Lower leg skin (tissue), 3 donors: ENCODE results near the gene RPRML.

Experiments
- POLR2A ChIP-seq, 2 donors: fragments of 450-650 bp; IDR thresholded peaks; one replicate each; pipeline ENCODE4 v1.6.1; 2016 to 2017; ENCODE audit warnings: antibody characterized with exemption in 2 of 2, mild to moderate bottlenecking in 1 of 2, moderate library complexity in 1 of 2
- TF ChIP-seq, protein P1 (sequence below), 3 donors: fragments of 450-650 bp; IDR thresholded peaks; one replicate each; pipeline ENCODE4 v1.5.1; 2016; ENCODE audit warnings: antibody characterized with exemption in 3 of 3, mild to moderate bottlenecking in 3 of 3, moderate library complexity in 2 of 3

DNA sequence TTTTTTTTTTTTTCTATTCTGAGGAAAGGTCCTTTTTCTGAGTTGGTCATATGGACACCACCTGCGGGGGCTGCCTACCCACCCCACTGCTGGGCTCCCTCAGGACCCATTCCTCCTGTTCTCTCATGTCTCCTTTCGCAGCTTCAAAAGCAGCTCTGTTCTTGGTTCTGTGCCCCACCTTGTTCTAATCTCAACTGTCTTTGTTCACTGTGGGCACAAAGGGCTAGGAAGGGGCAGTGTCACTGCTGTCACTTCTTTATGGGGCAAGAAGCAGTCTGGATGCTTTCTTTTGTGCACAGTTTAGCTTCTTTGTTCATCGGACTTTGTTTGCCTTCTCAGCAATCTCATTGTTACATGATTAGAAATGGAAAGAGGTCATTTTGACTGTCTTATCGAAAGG, 49.0 kb downstream of the RPRML start:
- no peak for TF ChIP-seq POLR2A (IDR thresholded peaks at IDR 0.05)
- TF ChIP-seq, protein P1, sequence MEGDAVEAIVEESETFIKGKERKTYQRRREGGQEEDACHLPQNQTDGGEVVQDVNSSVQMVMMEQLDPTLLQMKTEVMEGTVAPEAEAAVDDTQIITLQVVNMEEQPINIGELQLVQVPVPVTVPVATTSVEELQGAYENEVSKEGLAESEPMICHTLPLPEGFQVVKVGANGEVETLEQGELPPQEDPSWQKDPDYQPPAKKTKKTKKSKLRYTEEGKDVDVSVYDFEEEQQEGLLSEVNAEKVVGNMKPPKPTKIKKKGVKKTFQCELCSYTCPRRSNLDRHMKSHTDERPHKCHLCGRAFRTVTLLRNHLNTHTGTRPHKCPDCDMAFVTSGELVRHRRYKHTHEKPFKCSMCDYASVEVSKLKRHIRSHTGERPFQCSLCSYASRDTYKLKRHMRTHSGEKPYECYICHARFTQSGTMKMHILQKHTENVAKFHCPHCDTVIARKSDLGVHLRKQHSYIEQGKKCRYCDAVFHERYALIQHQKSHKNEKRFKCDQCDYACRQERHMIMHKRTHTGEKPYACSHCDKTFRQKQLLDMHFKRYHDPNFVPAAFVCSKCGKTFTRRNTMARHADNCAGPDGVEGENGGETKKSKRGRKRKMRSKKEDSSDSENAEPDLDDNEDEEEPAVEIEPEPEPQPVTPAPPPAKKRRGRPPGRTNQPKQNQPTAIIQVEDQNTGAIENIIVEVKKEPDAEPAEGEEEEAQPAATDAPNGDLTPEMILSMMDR (IDR thresholded peaks at IDR 0.05) = no peak
